GM12864 (cell line): ENCODE measurements around the gene LSM11.

ENCODE experiments used
- DNase-seq: peaks from one replicate; pipeline ENCODE4 v3.0.0-alpha.2; 2011; ENCODE audit warnings: low read depth
- H3K4me3 ChIP-seq: 2 replicates; pipeline ENCODE4 v1.5.1; 2011; ENCODE audit warnings: mild to moderate bottlenecking, low read depth, low read length, control low read depth
- CTCF ChIP-seq: IDR thresholded peaks from 2 replicates; pipeline ENCODE4 v1.5.1; 2011; ENCODE audit warnings: low read depth, mild to moderate bottlenecking, moderate library complexity, low read length, control low read depth, inconsistent platforms; ENCODE audit errors: missing control alignments

Gene LSM11

DNA sequence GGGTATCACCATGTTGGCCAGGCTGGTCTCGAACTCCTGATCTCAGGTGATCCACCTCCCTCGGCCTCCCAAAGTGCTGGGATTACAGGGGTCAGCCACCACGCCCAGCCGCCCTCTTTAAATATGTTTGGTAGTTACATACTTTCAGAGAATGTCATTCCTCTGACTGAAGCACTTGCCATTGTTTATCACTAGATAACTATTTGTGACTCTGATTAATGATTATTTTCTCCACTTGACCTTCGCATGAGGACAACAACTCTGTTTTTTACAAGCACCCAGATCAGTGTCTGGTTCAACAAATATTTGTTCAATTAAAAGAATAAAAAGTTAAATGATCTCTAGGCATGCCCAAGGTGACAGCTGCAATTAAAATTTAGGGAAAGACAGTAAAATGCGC lies 59.2 kb downstream of the LSM11 start:
- no peak for DNase-seq
- H3K4me3 ChIP-seq: no peak overlapping the region
- TF ChIP-seq CTCF: no peak

- TF ChIP-seq CTCF: no peak
- no peak overlapping the region for H3K4me3 ChIP-seq
- no peak for DNase-seq
These were observed 64.5 kb downstream of the LSM11 start for GRCh38 chr5:157808043-157808442.
